IPS DF 6.9 (cell line): ENCODE data around the gene ASPG.

Experiments used
- DNase-seq: peaks from one replicate; pipeline ENCODE4 v3.0.0-alpha.2; 2013; ENCODE audit warnings: low read depth, low spot score
- H3K27ac ChIP-seq: one replicate; pipeline ENCODE4 v1.5.1; 2013; ENCODE audit warnings: low read length, control low read depth
- H3K27me3 ChIP-seq: 2 replicates; pipeline ENCODE4 v1.6.1; 2013; ENCODE audit warnings: mild to moderate bottlenecking, low read length; ENCODE audit not compliant: control insufficient read depth, insufficient read depth
- H3K36me3 ChIP-seq: 2 replicates; pipeline ENCODE4 v1.6.1; 2013; ENCODE audit warnings: low read length; ENCODE audit not compliant: control insufficient read depth, insufficient read depth
- H3K4me1 ChIP-seq: 2 replicates; pipeline ENCODE4 v1.6.1; 2013; ENCODE audit warnings: low read length; ENCODE audit not compliant: control insufficient read depth, insufficient read depth
- H3K4me3 ChIP-seq: 2 replicates; pipeline ENCODE4 v1.5.1; 2013; ENCODE audit warnings: mild to moderate bottlenecking, low read length
- H3K9me3 ChIP-seq: 2 replicates; pipeline ENCODE4 v1.6.1; 2013; ENCODE audit warnings: low read length, inconsistent platforms; ENCODE audit not compliant: control insufficient read depth, insufficient read depth
- WGBS: extraction: QIAGEN DNeasy Blood & Tissue Kit; methylation state at CpG from one replicate; pipeline ENCODE4 v1.1.7; 2013; ENCODE audit warnings: mixed read lengths, missing lambda C conversion rate; ENCODE audit not compliant: insufficient read length, insufficient coverage; 5-methylcytosine and 5-hydroxymethylcytosine counted together

Gene ASPG

GRCh38 chr14:104159990-104160389, 74.5 kb downstream of the ASPG start:
- WGBS, result no CpG with 5 or more reads among the region's 9 CpGs
- Histone ChIP-seq H3K4me3 (no peak overlapping the region), H3K27me3 (no peaks in the 10 kb centered on the region), H3K4me1 (peaks cover 1% of the 10 kb centered on the region; the same call in 1 of the 2 replicates), H3K9me3 (no peaks in the 10 kb centered on the region), H3K27ac (no peak overlapping the region), H3K36me3 (peaks cover 3% of the 10 kb centered on the region; the same call in 1 of the 2 replicates)
- no peak for DNase-seq

- peaks cover 1% of the 10 kb centered on the region; the same call in 1 of the 2 replicates for H3K4me1 ChIP-seq
- no peaks in the 10 kb centered on the region for H3K27me3 ChIP-seq
- no CpG with 5 or more reads among the region's 23 CpGs for WGBS
These were observed 76.3 kb downstream of the ASPG start for GRCh38 chr14:104161602-104162367.

GRCh38 chr14:104162495-104162894, 77.0 kb downstream of the ASPG start:
- Histone ChIP-seq H3K9me3 (no peaks in the 10 kb centered on the region), H3K4me1 (peaks cover 1% of the 10 kb centered on the region; the same call in 1 of the 2 replicates), H3K4me3 (no peak overlapping the region), H3K27ac (no peak overlapping the region), H3K36me3 (peaks cover 3% of the 10 kb centered on the region; the same call in 1 of the 2 replicates), H3K27me3 (no peaks in the 10 kb centered on the region)
- no peak for DNase-seq
- no CpG with 5 or more reads among the region's 9 CpGs for WGBS

More at GRCh38 chr14:104161602-104162367, 76.3 kb downstream of the ASPG start:
- Histone ChIP-seq H3K36me3 (peaks cover 3% of the 10 kb centered on the region; the same call in 1 of the 2 replicates), H3K4me3 (no peak overlapping the region), H3K9me3 (no peaks in the 10 kb centered on the region), H3K27ac (no peak overlapping the region)
- no peak for DNase-seq

- Histone ChIP-seq H3K4me1 (peaks cover 1% of the 10 kb centered on the region; the same call in 1 of the 2 replicates), H3K27ac (no peak overlapping the region), H3K27me3 (no peaks in the 10 kb centered on the region), H3K36me3 (peaks cover 3% of the 10 kb centered on the region; the same call in 1 of the 2 replicates), H3K4me3 (no peak overlapping the region), H3K9me3 (no peaks in the 10 kb centered on the region)
- WGBS, result no CpG with 5 or more reads among the region's 21 CpGs
- DNase-seq, result no peak
These were observed 78.0 kb downstream of the ASPG start for GRCh38 chr14:104163541-104163940.

- H3K36me3 ChIP-seq, result peaks cover under 1% of the 10 kb centered on the region; the same call in 1 of the 2 replicates
- no peak overlapping the region for H3K4me3 ChIP-seq
- H3K4me1 ChIP-seq, result peaks cover 2% of the 10 kb centered on the region; the same call in 1 of the 2 replicates
- no peaks in the 10 kb centered on the region for H3K9me3 ChIP-seq
- DNase-seq, result no peak
- no peak overlapping the region for H3K27ac ChIP-seq
- H3K27me3 ChIP-seq, result no peaks in the 10 kb centered on the region
- no CpG with 5 or more reads among the region's 23 CpGs for WGBS
These were observed 78.5 kb downstream of the ASPG start for GRCh38 chr14:104164041-104164440.

- no CpG with 5 or more reads among the region's 9 CpGs for WGBS
- DNase-seq, result no peak
- Histone ChIP-seq H3K9me3 (no peaks in the 10 kb centered on the region), H3K4me1 (peaks cover 2% of the 10 kb centered on the region; the same call in 1 of the 2 replicates), H3K27ac (no peak overlapping the region), H3K36me3 (no peaks in the 10 kb centered on the region; the same call in 1 of the 2 replicates), H3K4me3 (no peak overlapping the region), H3K27me3 (no peaks in the 10 kb centered on the region)
These were observed 79.0 kb downstream of the ASPG start for GRCh38 chr14:104164512-104164911.
